GM21360 (cell line): ENCODE measurements around the gene ABCC3.

Source experiments
- ATAC-seq: cut with Tn5 transposase; IDR thresholded peaks from one replicate; pipeline ENCODE4 v1.9.1; 2021; ENCODE audit warnings: mild to moderate bottlenecking, moderate library complexity; ENCODE audit not compliant: unreplicated experiment

ABCC3 gene, protein sequence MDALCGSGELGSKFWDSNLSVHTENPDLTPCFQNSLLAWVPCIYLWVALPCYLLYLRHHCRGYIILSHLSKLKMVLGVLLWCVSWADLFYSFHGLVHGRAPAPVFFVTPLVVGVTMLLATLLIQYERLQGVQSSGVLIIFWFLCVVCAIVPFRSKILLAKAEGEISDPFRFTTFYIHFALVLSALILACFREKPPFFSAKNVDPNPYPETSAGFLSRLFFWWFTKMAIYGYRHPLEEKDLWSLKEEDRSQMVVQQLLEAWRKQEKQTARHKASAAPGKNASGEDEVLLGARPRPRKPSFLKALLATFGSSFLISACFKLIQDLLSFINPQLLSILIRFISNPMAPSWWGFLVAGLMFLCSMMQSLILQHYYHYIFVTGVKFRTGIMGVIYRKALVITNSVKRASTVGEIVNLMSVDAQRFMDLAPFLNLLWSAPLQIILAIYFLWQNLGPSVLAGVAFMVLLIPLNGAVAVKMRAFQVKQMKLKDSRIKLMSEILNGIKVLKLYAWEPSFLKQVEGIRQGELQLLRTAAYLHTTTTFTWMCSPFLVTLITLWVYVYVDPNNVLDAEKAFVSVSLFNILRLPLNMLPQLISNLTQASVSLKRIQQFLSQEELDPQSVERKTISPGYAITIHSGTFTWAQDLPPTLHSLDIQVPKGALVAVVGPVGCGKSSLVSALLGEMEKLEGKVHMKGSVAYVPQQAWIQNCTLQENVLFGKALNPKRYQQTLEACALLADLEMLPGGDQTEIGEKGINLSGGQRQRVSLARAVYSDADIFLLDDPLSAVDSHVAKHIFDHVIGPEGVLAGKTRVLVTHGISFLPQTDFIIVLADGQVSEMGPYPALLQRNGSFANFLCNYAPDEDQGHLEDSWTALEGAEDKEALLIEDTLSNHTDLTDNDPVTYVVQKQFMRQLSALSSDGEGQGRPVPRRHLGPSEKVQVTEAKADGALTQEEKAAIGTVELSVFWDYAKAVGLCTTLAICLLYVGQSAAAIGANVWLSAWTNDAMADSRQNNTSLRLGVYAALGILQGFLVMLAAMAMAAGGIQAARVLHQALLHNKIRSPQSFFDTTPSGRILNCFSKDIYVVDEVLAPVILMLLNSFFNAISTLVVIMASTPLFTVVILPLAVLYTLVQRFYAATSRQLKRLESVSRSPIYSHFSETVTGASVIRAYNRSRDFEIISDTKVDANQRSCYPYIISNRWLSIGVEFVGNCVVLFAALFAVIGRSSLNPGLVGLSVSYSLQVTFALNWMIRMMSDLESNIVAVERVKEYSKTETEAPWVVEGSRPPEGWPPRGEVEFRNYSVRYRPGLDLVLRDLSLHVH (N-terminal part only)

GRCh38 chr17:50634224-50634914 lies at the start of gene ABCC3:
Gene ABCC3, plus strand, starts transcription at chr17:50634881. Its CDS starts 56 bp downstream, at chr17:50634937.
- no peak for ATAC-seq

GRCh38 chr17:50585346-50585745 lies 49.3 kb upstream of the ABCC3 start:
- ATAC-seq: no peak

GRCh38 chr17:50585891-50586290 lies 48.8 kb upstream of the ABCC3 start:
- no peak for ATAC-seq

- no peak for ATAC-seq
Observed at GRCh38 chr17:50586421-50587247, 48.0 kb upstream of the ABCC3 start.

DNA sequence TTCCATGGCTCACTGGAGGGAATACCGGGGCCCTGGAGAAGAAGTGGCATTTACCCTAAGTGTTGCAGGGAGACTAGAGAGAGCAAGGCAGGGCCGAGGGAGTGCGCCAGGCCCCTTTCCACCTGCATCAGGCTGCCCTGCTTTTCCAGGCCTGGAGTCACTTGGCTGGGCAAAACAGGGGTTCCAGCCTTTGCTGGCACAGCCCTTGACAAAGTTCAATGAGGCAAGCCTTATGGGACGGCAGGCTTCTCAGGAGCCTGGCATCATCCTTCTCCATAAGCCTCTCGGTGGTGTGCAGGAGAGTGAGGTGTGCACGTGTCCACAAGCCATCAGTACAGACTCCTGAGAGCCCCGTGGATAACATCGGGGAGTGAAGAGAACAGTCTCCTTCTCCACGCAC lies 47.1 kb upstream of the ABCC3 start:
- ATAC-seq: no peak

GRCh38 chr17:50588391-50589049 lies 46.2 kb upstream of the ABCC3 start:
- no peak for ATAC-seq

- ATAC-seq: no peak
Observed at GRCh38 chr17:50589095-50589705, 45.5 kb upstream of the ABCC3 start.

GRCh38 chr17:50590946-50591737 lies 43.5 kb upstream of the ABCC3 start:
- no peak for ATAC-seq

- no peak for ATAC-seq
Observed at GRCh38 chr17:50593321-50593720, 41.4 kb upstream of the ABCC3 start.

DNA sequence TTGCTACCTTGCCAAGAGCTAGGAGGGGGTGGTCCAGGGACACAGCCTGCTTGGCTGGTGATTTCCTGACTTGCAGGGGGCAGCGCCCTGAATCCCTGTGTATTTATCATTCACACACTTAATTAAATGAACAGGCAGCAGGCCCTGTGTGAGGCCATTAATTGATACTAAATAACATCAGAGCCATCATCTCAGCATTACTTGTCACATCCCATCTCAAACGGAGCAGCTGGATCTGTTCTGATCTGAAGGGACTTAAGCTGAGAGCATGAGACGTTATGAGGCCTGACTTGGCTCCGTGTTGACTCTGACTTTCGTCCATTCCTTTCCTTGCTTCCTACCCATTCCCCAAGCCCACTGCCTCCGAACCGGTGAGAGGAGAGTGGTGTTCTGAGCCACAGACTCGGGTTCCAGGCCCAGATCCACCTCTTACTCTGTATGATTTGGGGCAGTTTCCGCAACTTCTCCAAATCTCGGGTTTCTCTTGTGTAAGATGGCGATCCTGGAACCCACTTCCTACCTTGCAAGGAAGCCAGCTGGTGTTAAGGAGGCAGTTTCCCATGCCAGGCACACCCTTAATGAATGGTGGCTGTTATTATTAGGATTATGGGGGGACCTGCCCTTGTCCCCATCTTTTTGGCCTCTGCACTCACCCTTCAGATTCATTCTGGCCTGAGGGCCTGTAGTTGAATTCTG lies 40.4 kb upstream of the ABCC3 start:
- no peak for ATAC-seq

GRCh38 chr17:50594892-50595291 lies 39.8 kb upstream of the ABCC3 start:
- ATAC-seq: no peak

DNA sequence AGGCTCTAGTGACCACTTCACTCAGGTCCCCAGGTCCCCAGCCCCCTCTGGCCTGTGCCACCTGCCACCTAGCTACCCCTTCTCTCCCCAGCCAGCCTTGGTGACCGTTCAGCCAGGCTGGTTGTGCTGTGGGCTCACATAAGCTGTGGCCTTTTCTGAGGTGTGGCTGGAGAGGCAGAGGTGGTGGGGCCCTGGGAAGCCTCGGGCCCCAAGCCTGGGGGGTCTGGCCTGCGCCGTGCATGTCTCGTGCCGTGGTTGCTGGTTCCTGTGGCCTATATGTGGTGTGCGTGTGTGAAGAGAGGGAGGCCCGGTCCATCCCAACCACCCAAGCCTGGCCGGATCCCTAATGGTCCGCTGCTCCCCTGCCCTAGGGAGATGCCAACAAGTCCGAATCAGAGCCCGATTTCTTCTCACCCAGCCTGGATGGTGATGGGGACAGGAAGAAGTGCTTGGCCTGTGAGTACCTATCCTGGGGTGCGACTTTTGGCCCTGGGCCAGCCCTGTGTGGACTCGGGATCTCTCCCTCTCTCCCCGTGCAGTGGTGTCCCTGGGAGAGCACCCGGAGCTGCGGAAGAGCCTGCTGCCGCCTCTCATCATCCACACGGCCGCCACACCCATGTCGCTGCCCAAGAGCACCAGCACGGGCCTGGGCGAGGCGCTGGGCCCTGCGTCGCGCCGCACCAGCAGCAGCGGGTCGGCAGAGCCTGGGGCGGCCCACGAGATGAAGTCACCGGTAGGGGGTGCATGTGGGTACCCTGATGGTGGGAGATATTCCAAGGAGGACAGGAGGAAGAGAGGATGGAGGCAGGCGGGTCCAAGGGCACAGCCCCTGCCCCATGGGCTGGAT lies 38.3 kb upstream of the ABCC3 start:
- ATAC-seq: no peak

DNA sequence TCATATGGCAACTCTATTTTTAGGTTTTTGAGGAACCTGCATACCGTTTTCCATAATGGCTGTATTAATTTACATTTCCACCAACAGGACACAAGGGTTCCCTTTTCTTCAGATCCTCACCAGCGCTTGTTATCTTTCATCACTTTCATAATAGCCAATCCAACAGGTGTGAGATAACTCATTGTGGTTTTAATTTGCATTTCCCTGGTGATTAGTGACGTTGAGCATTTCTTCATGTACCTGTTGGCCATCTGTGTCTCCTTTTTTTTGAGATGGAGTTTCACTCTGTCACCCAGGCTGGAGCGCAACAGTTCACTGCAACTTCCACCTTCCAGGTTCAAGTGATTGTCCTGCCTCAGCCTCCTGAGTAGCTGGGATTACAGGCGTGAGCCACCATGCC lies 36.2 kb upstream of the ABCC3 start:
- no peak for ATAC-seq

- no peak for ATAC-seq
Observed at GRCh38 chr17:50599606-50600005, 35.1 kb upstream of the ABCC3 start.

DNA sequence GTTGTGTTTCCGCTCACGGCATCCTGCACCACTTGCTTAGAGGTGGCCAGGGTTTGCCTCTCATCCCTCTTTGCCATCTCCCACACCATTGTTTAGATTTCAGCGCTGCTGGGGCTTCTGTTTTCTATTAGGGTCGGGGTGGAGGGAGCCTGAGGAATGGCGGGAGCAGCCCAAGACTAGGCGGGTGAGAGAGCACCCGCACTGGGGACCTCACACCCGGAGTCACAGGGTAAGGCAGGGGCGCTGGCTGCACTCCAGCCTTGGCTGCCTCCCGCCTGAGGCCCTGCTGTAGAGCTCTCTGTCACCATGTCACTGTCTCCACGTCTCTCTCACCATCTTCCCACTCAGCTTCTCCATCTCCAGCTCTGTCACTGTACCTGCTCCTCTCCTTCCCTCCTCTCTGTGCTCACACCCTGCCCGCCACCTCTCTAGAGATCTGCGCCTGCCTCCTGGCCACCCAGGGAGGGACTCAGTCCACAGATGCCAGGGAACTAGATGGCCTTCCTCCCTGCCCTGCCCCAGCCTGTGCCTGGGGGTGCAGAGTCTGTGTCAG lies 32.8 kb upstream of the ABCC3 start:
- ATAC-seq: no peak

DNA sequence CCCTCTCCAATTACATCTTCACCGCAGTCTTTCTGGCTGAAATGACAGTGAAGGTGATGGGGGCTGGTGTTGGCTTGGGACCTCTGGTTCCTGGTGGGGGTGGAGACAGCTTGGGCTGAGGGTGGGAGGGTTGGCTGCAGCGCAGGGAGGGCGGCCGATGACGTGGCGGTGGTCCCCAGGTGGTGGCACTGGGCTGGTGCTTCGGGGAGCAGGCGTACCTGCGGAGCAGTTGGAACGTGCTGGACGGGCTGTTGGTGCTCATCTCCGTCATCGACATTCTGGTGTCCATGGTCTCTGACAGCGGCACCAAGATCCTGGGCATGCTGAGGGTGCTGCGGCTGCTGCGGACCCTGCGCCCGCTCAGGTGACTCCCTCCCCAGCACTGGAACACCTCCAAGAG lies 31.8 kb upstream of the ABCC3 start:
- no peak for ATAC-seq
